Measurements from ENCODE around the gene CCDC71.

CCDC71 gene

GRCh38 chr3:49120096-49120437 lies 46.1 kb downstream of the CCDC71 start:
- no peak for TF ChIP-seq CTCF (IDR thresholded peaks at IDR 0.05; ENCODE audit: insufficient read depth, low read depth, low read length, missing control alignments)
- DNase-seq (ENCODE audit: low read depth): no peak
- peak overlapping the region; percentile 90 for H3K4me3 ChIP-seq (ENCODE audit: low read length)

GRCh38 chr3:49119439-49119838 lies 46.7 kb downstream of the CCDC71 start:
- H3K4me3 ChIP-seq (ENCODE audit: low read length): peak overlapping the region; percentile 90
- peak; percentile 40 for DNase-seq (ENCODE audit: low read depth)
- TF ChIP-seq CTCF (IDR thresholded peaks at IDR 0.05; ENCODE audit: insufficient read depth, low read depth, low read length, missing control alignments): no peak

GRCh38 chr3:49119036-49119435 lies 47.1 kb downstream of the CCDC71 start:
- no peak for TF ChIP-seq CTCF (IDR thresholded peaks at IDR 0.05; ENCODE audit: insufficient read depth, low read depth, low read length, missing control alignments)
- no peak overlapping the region for H3K4me3 ChIP-seq (ENCODE audit: low read length)

More at GRCh38 chr3:49119036-49119435, 47.1 kb downstream of the CCDC71 start:
- no peak for DNase-seq (ENCODE audit: low read depth)

Measured in epithelial cell of esophagus (primary cell).